Colon (tissue), 2 donors: ENCODE measurements around the gene UBAC2.

Source experiments
- FAIRE-seq: peaks from 2 replicates; lab custom pipeline; 2012; peaks lifted over from hg19 to GRCh38; lab: Jason Lieb, UNC
- donor health status: control.
- donor health status: control.

UBAC2 gene

DNA sequence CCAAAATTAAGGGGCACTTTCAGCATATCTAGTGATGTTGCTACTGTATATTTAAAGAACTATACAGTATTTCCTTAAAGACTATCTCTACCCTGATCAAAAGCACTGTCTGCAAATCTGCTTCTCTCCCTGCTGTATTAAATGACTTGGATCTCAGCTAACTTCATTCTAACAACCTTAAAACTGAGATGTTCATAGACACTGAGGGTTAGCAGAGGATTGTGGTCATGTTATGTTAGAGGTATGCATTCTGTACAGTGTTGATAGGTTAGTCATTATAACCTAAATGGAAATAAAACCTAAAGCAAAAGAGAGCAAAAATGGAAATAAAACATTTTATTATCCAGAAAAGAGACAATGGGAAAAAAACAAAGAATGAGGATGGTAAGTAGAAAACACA, 96.7 kb downstream of the UBAC2 start:
- FAIRE-seq = no peak

GRCh38 chr13:99298056-99298455, 97.4 kb downstream of the UBAC2 start:
- no peak for FAIRE-seq

GRCh38 chr13:99299256-99299919, 98.7 kb downstream of the UBAC2 start:
- FAIRE-seq = no peak

DNA sequence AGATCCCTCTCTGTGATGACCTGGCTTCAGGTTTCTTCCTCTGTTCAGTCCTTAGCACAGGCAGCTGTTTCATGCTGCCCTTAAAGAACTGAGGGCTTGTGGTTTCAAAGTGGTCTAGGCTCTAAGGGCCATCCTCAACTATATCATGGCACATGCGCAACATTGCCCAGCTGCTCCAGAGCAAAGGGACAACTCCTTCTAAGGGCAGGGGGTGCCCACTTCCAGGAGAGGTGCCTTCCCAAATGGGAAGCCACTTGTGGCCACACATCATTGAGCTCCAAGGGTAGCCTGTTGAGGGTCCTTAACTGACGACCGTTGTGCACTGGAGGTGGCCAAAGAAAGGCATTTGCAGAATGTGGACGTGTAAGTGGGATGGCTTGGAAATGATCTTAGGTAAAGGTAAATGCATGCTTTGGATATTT, 99.3 kb downstream of the UBAC2 start:
- FAIRE-seq = no peak

DNA sequence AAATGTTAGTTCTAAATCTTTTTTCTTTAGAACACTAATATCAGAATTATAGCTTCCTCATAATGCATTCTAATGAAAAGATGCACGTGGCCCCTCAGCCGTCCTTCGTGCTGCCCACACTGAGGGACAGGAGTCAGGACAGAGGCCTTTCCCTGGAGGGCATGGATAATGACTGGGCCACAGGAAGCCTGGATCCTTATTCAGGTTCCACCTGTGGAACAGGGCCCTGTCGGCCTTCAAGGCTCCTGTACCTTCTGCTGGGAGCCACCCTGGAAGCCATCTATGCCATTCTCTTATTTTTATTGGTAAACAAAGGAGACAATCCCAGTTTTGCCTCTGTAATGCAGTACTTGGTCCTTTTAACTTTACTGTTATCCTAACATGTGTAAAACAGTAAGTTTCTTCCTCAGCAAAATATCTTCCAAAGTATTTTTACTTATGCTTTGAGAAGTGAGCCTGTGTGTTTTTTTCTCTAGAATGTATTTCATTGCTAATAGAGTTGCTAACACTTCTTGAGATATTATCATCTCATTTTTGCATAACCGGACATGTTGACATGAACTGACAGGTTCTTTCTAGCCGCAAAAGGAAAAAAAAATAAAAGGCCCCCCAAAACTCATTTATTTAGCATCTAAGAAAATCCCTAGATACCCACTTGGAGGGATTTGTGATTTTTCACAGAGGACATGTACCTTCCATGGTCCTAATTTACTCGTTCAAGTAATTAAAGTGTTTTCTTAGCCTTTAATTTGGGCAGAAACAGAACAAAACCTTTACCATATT, 100.6 kb downstream of the UBAC2 start:
- no peak for FAIRE-seq

- FAIRE-seq = no peak
Measured at GRCh38 chr13:99301913-99302636, 101.4 kb downstream of the UBAC2 start.

DNA sequence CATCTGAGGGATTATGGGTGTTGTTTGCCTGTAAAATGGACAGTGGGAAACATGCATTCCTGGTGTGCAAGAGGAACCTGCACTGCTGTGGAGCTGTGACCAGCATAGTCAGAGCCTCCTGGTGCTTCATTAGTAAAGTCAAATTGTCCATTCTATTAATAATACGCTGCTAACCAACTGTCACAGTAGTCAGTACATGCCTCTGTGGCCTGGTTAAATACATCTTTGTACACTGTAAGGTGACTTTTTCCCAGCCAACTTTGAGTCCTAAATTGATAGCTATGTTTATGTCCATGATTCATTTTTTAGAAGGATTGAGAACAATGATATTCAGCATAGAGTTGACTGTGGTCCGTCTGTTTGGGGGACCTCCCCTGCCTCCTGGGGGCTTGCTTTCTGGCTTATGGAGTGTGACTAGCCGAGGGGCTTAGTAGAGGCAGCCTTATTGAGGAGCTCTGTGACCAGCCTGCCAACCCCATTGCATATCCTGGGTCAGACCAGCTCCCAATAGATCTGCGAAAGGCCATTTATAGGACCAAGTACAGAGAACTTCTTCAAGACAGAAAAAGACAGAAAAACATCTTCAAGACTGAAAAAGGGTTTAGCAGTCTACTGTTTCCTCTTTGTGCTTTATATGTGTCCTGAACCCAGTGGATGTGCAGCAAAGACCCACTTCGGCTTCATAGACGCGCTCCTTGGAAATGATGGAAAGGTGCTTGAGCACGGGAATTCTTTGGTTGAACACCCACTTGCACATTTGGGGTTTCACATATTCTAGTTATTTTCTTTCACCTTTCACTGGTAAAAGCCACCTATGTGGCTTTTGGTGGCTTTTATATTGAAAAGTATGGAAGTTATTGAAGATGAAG, 102.2 kb downstream of the UBAC2 start:
- no peak for FAIRE-seq

DNA sequence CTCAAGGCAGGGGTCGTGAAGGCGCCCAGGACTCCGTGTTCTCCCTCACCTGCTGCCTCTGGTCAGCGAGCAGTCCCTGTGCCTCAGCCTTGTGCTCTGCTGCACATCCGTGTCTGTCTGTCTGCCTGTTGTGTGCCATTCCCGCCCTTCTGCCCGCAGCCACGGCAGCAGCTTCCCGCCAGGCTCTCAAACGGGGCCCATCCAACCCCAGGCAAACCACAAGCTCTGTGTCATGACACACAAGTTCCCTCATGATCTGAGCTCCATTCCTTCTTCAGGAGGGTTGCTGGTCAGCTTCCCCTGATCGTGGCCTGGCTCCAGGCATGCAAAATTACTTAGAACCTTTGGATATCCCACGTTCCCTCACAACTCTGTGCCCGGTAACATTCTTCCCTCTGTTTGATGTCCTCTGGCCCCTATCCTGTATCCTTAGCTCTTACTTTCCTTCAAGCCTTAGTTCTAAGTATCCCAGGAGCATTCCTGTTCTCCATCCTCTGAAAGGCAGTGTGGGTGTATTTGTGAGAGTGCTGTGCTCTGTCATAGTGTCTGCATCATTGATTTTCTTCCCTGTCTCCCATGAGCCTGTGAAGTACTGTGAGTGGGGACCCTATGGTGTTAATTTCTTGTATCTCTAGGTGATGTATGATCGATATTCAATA, 103.3 kb downstream of the UBAC2 start:
- FAIRE-seq = no peak

DNA sequence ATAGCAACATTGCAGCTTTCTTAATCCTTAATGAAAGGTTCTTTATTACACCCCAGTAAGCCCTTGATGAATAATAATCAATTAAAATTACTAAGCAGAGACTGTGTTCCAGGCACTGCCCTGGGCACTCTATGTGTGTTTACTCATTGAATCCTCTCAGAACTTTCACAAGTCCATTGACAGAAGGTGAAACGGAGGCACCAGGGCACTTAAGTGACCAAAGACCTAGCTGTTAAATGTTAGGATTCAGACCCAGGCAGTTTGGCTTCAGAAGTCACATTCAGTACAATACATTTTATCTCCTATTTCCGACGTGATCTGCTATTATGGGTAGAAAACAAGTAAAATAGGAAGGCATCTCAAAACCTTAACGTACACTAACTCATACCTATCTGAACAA, 103.9 kb downstream of the UBAC2 start:
- no peak for FAIRE-seq

DNA sequence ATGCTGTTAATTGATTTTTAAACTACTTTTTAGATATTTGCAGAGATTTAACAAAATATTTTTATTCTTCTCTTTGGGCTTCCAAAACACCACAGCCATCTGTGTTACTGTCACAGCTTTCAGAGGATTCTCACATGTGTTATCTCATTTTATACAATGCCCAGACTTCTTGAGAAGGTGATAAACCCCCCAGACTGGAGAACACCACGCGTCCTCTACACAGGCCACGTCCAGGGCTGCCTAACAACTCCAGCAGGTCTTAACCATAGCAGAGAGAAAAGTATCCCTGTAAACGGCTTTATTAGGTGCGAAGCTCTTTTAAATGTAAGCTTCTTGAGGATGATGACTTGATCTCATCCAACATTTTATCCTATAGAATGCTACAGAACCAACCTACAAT, 104.5 kb downstream of the UBAC2 start:
- no peak for FAIRE-seq

DNA sequence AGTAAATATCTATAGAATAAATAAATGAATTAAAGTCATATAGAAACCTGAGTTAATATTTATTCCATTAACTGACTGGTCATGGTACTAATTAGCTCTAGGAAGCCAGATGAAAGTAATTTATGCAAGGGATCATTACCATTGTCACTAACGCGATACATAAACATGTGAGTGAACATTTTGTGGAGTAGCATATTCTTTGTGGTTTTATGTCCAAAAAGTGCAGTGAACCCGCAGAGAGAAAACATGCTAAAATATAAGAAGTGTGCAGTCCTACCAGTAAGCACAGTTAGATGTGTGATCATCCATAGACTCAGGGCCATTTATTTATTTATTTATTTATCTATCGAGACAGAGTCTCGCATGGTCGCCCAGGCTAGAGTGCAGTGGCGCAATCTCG, 104.9 kb downstream of the UBAC2 start:
- no peak for FAIRE-seq

DNA sequence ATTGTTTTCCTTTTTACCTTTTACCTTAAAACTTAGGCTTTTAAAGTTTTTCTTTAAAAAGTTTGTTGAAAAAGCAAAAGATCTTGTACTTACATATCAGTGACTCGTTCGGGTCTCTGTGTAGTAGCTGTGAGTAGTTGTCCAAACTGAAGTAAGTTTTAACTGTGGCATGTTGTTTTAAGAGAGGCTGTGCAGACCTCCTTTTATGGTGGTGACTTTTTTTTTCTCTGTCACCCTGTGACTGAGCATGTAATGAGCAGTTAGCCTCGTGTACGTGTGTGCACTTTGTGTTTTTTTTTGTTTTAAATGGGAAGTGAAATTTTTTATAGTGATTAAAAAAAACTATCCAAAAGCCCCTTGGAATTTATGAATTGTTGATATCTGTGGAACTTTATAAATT, 106.6 kb downstream of the UBAC2 start, which contains the start of gene GPR183:
GPR183 (minus strand) TSS at position 153 of the 400 bp plus-strand sequence. CDS start 11,254 bp downstream, outside the sequence.
- no peak for FAIRE-seq

DNA sequence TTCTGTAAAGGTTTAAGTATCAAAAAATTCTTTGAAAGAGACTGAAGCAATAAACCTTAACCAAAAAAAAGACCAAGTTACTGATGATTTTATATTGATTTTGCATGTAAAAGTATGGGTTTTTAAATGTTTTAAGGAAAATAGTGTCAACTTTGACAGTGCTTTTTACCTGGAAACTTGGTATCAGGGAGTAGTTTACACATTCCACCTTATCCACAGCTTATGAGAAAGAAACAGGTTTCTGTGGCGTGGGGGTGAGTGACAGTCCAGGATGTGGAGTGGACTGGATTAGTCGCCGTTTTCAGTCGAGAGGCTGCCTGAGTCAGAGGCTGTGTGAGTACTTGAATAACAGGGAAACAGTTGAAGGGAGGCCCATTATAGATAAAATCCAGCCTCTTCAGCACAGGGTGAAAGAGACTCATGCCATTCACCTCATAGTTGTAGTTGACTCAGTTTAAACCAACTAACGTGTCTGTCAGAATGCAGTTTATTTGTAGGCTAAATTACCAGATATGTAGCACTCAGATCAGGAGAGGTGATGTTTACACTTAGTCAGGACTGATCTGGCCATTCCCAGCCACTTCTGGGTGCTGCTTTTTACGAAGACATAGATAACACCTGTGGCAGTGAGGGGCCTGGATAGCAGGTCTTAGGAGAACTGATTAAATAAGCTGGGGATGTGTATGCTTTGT, 107.1 kb downstream of the UBAC2 start:
- peak; percentile 71 for FAIRE-seq

DNA sequence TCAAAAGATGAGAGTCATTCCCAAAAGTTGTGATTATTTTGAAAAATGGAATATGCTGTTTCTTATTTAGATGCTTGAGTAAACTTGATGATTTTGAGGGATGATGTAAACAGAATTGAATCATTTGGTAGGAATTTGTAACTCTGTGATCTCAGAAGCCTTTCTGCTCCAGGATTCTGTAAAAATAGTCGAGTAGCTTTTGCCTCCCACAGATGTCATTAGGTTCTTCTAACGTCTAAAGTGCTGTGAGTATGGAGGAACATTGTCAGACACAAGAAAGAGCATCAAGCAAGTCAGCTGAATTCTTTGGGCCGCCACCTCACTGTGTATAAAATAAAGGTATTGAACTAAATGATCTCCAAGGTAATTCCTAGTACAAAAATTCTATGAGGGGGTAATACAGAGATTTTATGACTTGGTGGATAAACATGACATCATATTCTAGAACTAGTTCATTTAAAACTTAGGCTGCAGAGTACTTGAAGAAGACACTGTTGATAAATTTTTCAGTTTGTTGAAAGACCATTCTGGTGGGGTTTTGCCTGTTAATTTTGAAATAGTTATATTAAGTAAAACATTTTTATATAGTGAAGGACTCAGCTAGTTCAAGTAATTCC, 107.9 kb downstream of the UBAC2 start:
- FAIRE-seq = no peak

- no peak for FAIRE-seq
Measured at GRCh38 chr13:99310382-99311031, 109.9 kb downstream of the UBAC2 start.

- FAIRE-seq = no peak
Measured at GRCh38 chr13:99311137-99311536, 110.5 kb downstream of the UBAC2 start.

DNA sequence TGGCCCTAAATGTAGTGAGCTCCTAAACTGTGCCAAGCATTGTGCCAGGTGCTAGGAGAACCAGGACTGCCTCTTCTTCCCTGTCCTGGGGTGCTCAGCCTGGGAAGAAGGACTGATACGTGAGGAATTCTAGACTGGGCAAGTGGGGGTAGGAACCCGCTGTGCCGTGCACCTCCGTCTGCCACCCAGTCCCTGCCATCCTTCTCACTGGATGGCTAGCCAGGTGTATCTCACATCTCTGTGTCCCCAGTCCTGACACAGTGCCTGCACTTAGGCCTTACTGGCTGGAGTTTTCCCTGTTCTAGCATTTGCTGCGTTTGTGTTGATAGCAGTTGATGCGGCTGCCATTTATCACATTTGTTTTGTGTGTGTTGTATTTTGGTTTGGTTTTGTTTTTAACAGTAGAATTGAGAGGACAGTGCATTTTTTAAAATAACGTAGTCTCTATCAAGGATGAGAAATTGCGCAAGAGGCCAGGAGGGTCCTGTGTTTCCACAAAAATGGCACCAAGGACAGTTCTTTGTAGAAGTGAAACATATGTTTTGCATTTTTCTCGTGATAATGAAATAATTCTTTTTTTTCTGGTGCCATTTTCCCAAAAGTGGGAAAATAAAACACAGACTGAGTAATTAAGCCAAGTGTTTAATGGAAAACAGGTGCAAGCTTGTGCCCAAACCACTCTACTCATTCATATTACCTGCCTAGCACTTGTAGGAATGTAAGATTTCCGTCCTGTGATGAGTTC, 111.3 kb downstream of the UBAC2 start:
- FAIRE-seq = no peak

DNA sequence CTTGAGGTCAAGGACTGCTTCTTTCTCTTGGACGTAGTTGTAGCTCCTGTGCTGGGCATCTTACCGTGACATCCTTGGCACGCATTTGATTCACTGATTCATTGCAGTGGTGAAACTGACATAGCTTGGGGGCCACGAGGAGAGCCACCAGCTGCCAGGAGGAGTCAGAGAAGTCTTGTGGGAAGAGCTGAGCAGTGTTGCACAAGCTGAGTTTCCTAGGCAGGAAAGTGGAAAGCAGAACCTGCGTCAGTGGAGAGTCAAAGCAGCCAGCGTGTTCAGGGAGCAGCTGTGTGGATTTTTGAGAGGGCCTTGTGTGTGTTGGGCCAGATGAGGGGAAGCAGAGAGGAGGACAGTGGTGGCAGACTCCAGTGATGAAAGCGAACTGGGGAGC, 111.8 kb downstream of the UBAC2 start:
- FAIRE-seq = no peak

- no peak for FAIRE-seq
Measured at GRCh38 chr13:99313501-99313900, 112.8 kb downstream of the UBAC2 start.
